ENCODE results near the gene EHBP1.
"Not testable (repeated sequence)": the region's sequence is repeated elsewhere in the genome, so short reads cannot be mapped to it uniquely, and the experiment has no call there.

Gene EHBP1

GRCh38 chr2:63073994-63074393, 368.5 kb downstream of the EHBP1 start:
- no peak for DNase-seq (ENCODE audit: low spot score)

- DNase-seq (ENCODE audit: low spot score): not testable (repeated sequence)
Observed at GRCh38 chr2:63074399-63074798, 368.9 kb downstream of the EHBP1 start.

- DNase-seq (ENCODE audit: low spot score): peak; percentile 48
Observed at GRCh38 chr2:63078852-63079606, 373.5 kb downstream of the EHBP1 start.

- DNase-seq (ENCODE audit: low spot score): no peak
Observed at GRCh38 chr2:63081404-63081803, 375.9 kb downstream of the EHBP1 start.

GRCh38 chr2:63086687-63087086, 381.2 kb downstream of the EHBP1 start:
- DNase-seq (ENCODE audit: low spot score): no peak

- no peak for DNase-seq (ENCODE audit: low spot score)
Observed at GRCh38 chr2:63092401-63092800, 386.9 kb downstream of the EHBP1 start.

GRCh38 chr2:63092857-63093256, 387.3 kb downstream of the EHBP1 start:
- DNase-seq (ENCODE audit: low spot score): no peak

- peak; percentile 21 for DNase-seq (ENCODE audit: low spot score)
Observed at GRCh38 chr2:63093502-63093901, 388.0 kb downstream of the EHBP1 start.
